ENCODE data around the gene EVL.

The EVL gene

DNA sequence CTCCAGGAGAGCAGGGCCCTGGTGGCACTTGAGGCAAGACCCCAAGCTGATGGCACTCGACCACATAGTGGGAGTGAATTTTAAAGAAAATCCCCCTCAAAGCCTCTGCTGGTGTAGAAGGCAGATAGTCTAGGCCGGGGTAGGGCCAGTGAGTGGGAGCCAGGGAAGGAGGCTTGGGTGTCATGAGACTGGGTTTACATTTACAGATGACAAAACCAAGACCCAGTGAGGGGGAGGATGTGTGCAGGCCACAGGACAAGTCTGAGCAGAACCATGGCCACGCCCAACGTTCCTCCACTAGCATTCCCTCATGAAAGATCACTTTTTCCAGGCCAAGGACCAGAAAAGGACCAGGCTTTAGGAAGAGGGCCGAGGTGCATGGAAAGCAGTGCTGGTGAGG is 42.0 kb downstream of the EVL start:
- no peak for DNase-seq (ENCODE audit: extremely low read depth in 1 of 2, low read depth in 1 of 2)

DNA sequence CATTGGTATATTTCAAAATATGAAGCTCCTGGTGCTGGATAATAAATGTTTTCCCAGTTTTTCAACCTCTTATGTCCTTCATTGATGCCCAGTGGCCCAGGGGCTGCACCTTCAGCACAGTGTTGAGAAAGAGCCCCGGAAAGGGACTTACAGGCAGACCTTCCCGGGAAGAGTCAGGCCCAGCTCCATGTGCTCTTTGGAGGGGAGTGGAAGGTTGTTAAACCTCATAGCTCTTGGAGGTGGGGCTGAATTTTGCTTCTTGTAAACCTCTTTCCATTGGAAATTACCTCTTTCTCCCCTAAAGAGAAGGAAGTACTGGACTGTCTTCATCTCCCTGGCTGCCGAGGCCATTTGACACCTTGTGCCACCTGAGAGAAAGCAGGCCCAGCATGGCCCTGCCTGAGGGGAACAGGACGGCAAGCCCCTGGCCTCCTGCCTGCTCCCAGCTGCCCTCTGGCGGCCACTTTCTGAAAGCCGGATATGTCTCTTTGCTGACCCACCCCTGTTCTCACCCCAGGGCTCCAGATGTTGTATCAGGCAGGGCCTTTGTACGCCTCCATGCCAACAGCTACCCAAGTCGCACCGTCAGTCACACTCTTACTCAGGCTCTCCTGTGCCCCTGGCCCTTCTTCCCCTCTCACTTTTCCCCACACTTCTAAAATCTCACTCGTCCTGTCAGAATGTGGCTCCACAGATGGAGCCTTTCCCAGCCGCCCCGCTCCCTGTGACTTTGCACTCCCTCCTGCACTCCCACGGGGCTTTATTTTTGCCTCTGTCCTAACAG is 43.0 kb downstream of the EVL start:
- peak; percentile 63 to 84 for DNase-seq (ENCODE audit: extremely low read depth in 1 of 2, low read depth in 1 of 2)

DNA sequence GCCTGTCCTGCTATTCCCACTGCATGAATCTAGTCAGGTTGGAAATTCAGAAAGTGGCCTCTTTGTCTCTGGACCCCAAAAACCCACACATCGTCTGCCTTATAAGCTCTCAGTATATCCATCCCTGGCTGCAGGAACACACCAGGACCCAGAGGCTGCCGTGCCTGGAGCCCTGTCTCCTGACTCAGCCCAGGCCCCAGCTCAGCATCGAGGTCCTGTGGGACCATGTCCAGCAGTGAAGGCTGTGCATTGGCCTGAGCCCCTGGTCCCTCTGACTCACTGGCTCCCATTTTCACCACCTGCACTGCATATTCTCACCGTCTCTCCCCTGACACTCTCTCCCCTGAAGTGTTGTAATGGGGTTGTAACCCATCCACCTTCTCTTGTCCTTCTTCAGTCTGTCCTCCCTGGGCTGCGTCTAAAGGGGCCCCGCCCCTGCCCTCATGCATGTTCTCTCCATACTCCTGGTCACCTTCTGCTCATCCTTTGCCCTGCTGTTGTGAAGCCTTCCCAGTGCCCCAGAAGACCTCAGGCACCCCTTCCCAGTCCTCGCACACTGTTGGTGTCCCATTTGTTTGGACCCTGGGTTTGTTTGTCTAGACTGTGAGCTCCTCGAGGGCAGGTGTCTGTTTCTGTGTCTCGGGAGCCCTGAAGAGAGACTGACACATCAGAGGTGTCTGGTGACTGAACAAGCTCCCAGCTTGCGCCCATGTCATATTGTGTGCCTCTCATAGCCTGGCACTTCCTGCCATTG is 43.8 kb downstream of the EVL start:
- DNase-seq (ENCODE audit: extremely low read depth in 1 of 2, low read depth in 1 of 2) = no peak

DNA sequence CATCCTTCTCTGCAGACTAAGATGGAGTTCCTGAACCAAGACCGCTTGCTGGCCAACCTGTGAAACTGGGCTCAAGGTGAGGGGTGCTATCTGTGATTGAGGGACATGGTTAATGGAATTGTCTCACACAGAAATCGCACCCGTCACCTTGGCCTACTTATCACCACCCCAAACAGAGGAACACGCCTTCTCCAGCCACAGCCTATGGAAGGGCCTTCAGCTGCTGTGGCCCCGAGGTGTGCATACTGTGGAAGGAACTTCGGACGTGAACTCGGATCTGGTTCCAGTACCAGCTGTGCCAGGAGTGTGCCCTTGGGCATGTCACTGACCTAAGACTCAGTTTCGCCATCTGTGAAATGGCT is 44.4 kb downstream of the EVL start:
- no peak for DNase-seq (ENCODE audit: extremely low read depth in 1 of 2, low read depth in 1 of 2)

DNA sequence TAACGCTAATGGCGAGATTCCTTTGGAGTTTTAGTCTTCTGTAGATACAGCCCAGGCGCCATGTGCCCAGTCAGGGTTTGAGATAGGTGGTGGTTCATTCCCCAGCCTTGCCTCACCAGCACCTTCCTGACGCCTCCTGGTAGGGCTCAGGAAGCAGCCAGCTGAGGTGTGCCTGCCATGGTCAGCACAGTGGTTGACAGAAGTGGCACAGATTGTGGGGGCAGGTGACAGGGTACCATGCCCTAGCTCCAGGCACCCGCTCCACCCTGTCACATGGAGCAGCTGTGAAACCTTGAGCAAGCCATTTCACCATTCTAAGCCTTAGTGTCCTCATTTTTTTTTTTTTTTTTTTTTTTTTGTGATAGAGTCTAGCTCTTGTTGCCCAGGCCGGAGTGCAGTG is 45.6 kb downstream of the EVL start:
- DNase-seq (ENCODE audit: extremely low read depth in 1 of 2, low read depth in 1 of 2) = no peak

DNA sequence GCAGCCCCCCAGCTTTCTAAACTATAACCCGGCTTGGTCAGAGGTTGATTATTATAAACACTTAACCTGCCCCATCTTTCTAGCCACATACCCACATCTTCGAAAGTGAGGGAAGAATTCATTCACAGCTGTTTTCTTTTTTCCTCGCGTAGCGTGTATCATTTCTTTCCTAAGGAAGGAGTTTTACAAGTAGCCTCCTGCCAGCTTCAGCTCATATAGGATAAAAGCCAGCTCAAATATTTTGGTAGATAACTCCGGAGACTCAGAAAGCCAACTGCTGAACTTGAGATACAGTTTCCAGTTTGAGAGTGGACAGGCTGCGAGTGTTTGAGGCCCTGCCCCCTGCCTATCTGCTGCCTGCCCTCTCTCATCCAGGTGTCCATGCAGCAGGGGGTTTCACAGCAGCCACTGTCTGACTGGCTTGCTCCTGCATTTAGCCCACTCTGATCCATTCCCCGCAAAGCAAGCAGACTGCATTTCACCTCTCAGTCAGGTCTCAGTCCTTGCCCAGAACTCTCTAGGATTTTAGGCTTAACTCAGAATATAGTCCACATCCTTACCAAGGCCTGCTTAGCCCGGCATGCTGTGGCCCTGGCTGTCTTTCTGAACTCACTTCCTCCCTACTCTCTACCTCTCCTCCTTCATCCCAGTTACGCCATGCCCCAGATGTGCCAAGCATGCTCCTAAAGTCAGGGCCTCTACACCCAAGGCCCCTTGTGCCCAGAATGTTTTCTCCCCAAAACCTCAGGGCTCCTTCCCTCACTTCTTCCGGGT is 46.9 kb downstream of the EVL start:
- no peak for DNase-seq (ENCODE audit: extremely low read depth in 1 of 2, low read depth in 1 of 2)

DNA sequence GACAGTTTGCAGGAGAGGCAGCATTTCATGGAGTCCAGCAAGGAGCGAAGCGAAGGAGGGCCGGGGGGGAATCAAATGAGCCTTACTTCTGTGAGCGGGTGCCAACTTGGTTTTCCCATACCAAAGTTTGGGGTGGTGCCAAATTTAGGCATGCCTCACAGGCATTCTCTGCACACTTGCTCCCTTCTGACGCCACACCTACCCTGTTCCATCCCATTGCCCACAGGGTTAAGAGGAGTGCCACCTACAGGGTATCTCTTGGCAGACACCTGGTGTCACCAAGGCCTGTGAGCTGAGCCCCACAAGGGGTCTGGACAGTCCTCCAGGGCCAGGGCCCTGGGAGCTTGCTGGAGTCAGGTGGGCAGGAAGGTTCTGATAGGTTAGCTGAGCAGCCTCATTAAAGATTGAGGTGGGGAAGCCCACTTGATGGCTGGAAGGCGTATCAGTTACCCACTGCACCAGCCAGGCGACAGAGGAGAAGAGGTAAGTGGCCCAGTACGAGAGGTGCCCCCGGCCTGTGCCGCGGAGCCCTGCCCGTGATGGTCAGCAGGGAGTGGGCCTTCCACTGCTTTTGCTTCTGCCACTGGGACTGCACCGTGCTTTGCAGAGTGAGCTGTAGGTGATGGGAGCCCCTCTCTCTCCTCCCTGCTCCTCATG is 49.0 kb downstream of the EVL start:
- no peak for DNase-seq (ENCODE audit: extremely low read depth in 1 of 2, low read depth in 1 of 2)

DNA sequence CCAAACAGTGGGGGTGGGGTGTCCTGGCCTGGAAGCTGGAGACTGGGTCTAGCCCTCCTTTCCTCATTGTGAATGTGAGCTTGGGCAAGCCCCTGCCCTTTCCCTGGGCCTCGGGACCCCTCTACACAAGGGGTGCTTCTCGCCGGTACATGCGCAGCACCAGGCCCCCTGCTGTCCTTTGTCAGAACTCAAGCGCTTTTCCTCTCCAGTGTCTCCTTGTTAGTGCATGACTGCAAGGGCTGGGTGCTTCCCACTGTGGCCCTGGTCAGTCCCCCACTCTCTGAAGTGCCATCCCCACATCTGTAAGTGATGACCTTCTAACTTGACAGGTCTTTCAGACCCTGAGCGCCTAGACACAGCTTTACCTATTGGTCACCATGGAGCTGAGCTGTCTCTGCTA is 50.0 kb downstream of the EVL start:
- no peak for DNase-seq (ENCODE audit: extremely low read depth in 1 of 2, low read depth in 1 of 2)

DNA sequence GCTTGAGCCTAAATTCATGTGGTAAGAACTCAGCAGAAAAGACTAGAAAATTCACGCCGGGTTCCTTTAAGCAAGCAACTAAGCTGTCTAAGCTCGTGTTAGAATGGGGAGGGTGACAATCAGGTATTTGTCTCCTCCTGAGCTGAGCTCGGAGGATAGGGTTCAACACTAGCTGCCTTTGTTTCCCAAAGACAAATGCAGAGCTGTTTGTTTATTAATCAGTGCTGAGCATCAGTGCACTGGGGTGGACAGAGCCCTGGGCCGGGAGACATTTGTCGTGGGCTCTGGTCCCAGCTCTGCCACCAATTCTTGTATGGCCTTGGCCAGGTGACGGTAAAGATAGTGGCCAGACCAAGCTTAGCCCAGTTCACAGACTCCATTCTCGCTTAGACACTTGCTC is 50.5 kb downstream of the EVL start:
- DNase-seq (ENCODE audit: extremely low read depth in 1 of 2, low read depth in 1 of 2) = no peak

DNA sequence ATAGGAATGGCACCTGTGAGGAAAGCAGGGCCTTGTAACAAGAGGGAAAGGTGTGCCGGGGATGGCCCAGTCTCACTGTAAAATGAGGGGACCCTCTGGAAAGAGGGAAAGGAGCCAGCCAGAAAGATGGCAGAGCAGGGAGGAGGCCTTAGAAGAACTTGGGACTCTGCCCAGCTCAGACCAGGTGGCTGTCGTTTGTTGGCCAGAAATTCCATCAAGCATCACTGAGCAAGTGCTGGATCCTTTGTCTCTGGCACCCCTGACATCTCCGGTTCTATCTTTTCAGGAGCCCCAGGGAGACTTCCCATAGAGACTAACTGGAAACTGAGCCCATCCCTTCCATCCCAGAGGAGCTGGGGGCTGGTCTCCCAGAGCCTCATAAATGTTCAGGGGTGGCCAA is 50.9 kb downstream of the EVL start:
- DNase-seq (ENCODE audit: extremely low read depth in 1 of 2, low read depth in 1 of 2) = no peak

DNA sequence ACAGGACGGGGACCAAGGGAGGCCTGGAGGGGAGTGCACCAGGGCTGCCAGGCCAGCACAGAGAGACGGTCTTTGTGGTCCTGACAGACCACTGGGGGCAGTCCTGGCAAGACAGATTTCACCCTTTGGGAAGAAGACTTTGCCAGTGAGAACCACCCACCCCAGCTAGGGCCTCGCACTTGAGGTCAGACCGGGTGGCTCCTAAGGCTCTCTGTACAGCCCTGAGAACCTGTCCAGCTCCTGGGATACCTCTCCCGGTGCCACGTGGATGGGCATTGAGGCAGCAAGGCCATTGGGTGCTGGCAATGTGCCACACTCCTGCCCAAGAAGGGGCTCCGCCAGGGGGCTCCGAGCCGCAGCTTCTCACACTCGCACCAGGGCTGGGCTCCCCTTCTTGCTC is 51.8 kb downstream of the EVL start:
- DNase-seq (ENCODE audit: extremely low read depth in 1 of 2, low read depth in 1 of 2) = no peak

DNA sequence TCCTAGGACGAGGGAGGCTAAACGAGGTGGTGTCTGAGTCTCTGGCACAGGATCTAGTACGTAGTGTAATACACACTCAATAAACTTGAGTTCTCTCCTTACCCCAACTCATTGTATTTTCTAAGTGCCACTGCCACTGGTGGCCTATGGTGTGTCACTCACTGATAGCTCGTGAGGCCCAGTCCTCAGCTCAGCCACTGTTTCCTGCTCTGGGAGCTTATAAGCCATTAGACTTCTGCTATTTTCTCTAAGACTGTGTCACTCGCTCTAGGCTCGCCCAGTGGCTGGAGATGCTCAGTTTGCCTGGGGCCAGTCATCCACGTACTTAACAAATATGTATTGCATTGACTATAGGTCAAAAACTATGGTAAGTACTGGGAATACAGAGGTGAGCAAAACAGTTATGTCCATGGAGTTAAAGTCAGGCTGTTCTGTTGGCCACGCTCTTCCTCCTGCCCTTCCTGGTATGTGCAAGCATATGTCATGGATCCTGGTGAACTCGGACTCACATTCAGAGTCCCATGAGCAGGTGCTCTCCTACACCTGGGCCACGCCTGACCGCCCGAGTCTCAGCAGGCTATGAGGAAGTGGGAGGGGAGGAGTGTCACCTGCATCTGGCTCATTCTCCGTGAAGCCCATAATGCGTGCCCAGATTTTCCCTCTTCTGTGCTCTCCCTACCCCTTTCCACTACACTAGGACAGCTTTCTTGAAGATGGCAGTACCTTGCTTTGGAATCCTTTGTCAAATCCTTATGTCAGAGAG is 52.6 kb downstream of the EVL start:
- DNase-seq (ENCODE audit: extremely low read depth in 1 of 2, low read depth in 1 of 2) = no peak

DNA sequence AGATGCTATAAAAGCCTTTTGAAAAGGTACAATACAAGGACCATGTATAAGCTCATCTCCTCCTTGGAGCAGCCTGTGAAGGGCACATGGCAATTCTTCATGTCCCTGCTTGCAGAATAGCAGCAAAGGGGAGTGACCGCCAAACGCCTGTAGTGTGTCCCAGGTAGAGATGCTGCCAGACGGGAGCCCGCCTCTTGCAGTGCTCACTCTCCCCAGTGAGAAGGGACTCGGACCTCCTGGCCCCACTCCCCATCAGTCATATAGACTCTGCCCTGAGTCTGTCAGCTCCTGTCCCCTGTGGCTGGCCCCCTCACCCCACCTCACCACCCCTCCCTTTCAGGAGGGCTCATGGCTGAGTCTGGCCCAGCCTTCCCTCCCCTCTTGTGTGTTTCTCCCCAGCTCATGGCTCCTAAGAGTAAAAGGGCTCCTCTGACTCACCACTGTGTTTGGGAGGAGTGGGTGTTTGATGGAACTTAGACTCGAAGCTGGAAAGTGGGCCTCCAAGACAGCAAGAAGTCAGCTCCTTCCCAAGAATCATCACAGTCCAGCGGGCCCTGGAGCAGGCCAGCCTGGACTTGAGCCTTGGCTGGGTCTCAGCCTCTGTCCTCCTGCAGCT is 53.3 kb downstream of the EVL start:
- DNase-seq (ENCODE audit: extremely low read depth in 1 of 2, low read depth in 1 of 2) = no peak

DNA sequence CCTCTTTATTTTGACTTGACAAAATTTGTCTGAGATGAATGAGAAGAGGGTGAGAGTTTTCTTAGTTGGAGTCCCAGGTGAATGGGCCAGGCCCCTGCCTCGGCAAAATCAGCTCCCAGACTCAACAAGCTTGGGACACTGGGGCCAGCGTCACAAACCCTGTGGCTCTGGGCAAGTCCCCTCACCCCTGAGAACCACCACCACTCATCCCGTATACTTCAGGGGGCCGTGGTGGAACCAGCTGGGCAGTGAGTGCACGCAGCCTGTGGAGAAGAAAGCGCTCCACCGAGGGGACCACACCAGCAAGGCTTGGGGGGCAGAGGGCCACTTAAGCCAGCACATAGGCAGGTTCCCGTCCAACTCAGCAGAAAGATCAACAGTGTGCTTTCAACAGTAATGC is 54.0 kb downstream of the EVL start:
- no peak for DNase-seq (ENCODE audit: extremely low read depth in 1 of 2, low read depth in 1 of 2)

DNA sequence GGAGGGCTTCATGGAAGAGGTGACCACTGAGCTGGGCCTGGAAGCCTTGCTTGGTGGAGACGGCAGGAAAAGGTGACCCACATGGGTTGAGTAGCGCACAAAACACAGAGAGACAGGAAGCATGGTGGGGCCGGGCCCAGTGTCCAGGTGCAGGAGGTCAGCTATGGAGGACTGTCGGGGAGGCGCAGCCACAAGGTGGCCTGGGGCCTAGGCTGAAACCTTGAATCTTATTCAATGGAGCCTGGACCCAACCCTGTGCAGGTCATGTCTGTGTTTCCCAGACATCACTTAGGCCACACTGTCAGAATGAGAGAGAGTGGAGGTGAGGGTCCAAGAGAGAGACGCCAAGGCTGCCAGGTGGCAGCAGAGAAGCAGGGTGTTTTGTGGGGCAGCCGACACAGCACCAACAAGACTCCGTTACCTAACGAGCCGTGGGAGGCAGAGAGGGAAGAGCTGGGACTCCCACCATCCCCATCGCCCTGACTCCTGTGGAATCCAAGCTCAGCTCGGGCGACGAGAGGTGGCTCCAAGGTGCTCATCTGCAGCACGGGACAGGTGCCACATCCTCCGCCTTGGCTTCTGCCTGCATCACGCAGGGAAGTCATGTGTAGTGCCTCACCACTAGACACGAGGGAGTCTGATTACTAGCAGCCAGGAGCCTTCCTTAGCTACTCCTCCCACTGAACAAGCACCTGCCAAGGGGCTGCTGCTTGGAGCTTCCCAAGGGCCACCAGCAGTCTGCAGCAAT is 55.5 kb downstream of the EVL start:
- no peak for DNase-seq (ENCODE audit: extremely low read depth in 1 of 2, low read depth in 1 of 2)

DNA sequence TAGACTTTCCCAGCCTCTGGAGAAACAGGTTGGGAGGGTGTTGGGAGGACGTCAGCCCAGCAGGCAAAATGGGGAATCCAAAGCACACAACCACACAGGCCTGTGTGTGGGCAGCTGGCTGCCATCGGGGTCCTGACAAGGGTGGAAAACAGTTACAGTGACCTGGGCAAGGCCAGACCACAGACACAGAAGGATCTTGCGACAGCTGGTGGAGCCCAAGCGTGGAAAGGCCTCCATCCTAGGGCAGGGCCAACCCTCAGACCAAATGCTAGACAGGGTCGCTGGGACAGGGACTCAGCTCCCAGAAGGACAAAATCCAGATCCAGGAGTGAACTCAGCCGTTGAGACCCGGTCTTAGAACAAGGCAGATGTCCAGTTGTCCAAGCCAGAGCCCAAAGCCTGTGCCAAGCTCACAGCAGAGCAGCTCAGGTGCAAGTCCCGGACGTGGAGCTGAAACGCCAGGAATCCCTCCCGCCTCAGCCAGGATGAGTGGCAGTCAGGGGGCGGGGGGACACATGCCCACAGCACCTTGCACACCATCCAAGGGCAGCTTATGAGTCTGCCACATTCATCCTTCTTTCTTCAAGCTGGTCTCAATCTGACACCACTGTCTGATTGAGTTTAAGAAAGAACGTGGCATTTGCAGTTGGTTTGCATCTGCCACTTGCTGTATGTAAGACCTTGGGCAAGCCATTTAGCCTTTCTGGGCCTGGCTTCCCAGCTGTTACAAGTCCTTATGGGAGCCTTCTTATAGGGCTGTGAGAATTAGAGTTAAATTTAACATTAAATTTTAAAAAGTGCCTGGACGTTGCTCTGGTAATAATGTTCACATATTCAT is 56.6 kb downstream of the EVL start:
- no peak for DNase-seq (ENCODE audit: extremely low read depth in 1 of 2, low read depth in 1 of 2)

DNA sequence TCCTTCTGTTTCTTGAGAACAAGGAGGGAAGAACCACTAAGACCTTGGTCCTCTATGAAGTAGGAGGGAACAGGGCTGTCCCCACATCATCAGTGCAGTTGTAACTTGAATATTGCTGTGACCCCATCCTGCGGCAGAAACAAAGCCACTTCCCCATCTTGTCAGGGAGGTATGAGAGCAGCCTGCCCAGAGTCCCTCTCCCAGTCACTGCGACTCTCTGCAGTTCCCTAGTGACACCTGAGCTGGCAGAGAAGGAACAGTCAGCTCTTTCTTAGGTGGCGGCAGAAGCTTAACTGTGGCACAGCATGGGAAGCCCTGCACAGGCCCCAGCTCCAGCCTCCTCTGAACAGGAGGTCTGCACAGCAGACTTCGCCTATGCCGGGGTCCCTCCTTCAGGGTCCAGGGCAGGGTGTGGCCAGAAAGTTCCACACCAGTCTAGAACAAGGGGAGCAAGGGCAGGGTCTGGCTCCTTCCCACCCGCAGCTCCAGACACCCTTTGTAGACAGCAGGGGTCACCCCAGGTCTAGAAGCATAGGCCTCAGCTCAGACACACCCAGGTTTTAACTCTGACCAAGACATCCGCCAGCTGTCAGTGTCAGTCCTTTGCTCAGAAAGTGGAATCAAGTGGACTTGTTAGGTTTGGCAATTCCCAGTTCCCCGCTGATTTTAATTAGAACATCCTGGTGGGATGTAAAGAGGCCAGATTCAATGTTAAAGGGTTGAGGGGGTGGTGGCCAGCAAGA is 57.4 kb downstream of the EVL start:
- no peak for DNase-seq (ENCODE audit: extremely low read depth in 1 of 2, low read depth in 1 of 2)

DNA sequence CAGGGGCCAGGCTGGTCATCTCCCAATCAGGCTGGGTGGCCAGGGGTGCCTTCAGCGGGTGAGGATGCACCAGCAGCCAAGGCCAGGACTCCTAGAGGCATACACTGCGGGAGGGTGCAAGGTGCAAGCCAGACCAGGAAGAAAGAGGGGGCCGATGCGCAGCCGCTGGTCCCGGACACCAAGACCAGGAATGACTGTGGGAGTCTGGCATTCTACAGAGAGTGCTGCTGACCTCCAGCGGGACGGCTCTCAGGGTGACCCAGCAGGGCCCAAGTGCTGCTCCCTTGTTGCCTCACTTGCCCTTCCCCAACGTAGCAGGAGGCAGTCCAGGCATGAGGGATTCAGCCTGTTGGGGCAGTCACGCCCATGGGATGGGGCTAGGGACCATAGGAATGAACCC is 58.4 kb downstream of the EVL start:
- DNase-seq (ENCODE audit: extremely low read depth in 1 of 2, low read depth in 1 of 2) = no peak
